Karpas-422 (cell line): ENCODE results near the gene MAN1A1. TPM values are rescaled to one million over a fixed set of nuclear protein-coding genes. Genes with fewer than 3 reads are reported as not detected.

Experiments
- DNase-seq: peaks from one replicate; pipeline ENCODE4 v3.0.0-alpha.2; 2015
- H2AFZ ChIP-seq: fragments of 200-600 bp; sonication (generic); 2 replicates; pipeline ENCODE4 v1.6.1; 2014; ENCODE audit warnings: antibody characterized with exemption, low read length, mixed read lengths
- H3K27ac ChIP-seq: fragments of 200-600 bp; sonication (generic); 2 replicates; pipeline ENCODE4 v1.5.1; 2014; ENCODE audit warnings: mild to moderate bottlenecking, low read length, moderate library complexity
- H3K27me3 ChIP-seq: fragments of 200-600 bp; sonication (generic); 2 replicates; pipeline ENCODE4 v1.6.1; 2014; ENCODE audit warnings: low read length, mixed read lengths
- H3K36me3 ChIP-seq: fragments of 200-600 bp; sonication (generic); 2 replicates; pipeline ENCODE4 v1.6.1; 2014; ENCODE audit warnings: low read length, mixed read lengths; ENCODE audit not compliant: insufficient read depth
- H3K4me1 ChIP-seq: fragments of 200-600 bp; sonication (generic); 2 replicates; pipeline ENCODE4 v1.6.1; 2014; ENCODE audit warnings: mild to moderate bottlenecking, low read length, mixed read lengths
- H3K4me2 ChIP-seq: fragments of 200-600 bp; sonication (generic); 2 replicates; pipeline ENCODE4 v1.6.1; 2014; ENCODE audit warnings: low read length, low read depth, mild to moderate bottlenecking; ENCODE audit not compliant: poor library complexity, severe bottlenecking
- H3K4me3 ChIP-seq: fragments of 200-600 bp; sonication (generic); 2 replicates; pipeline ENCODE4 v1.5.1; 2014; ENCODE audit warnings: mild to moderate bottlenecking, antibody characterized with exemption, low read length, mixed read lengths
- H3K79me2 ChIP-seq: fragments of 200-600 bp; sonication (generic); 2 replicates; pipeline ENCODE4 v1.6.1; 2014; ENCODE audit warnings: mild to moderate bottlenecking, low read length, mixed read lengths
- H3K9ac ChIP-seq: fragments of 200-600 bp; sonication (generic); 2 replicates; pipeline ENCODE4 v1.6.0; 2014; ENCODE audit warnings: low read length
- H3K9me2 ChIP-seq: fragments of 200-600 bp; sonication (generic), shearing (Covaris generic); replicated peaks from 2 replicates; pipeline ENCODE4 v1.6.0; 2014; ENCODE audit warnings: mild to moderate bottlenecking, low read length, moderate library complexity; ENCODE audit not compliant: insufficient read depth
- H3K9me3 ChIP-seq: fragments of 300-700, 200-600 bp; sonication (generic); 2 replicates; pipeline ENCODE4 v1.6.1; 2014; ENCODE audit warnings: low read length, mixed read lengths
- H4K20me1 ChIP-seq: fragments of 200-600 bp; sonication (generic); 2 replicates; pipeline ENCODE4 v1.6.1; 2014; ENCODE audit warnings: mild to moderate bottlenecking, antibody characterized with exemption, low read length, low read depth; ENCODE audit not compliant: insufficient read depth
- total RNA-seq: library from RNA; depleted of rRNA; stranded (reverse); fragments of >200 nt; shearing (Covaris generic); gene quantifications from 2 replicates; pipeline ENCODE4 v1.2.3, GENCODE V29; 2014; ENCODE audit warnings: low replicate concordance

MAN1A1 gene
- total RNA-seq, 1 experiment from 2014 or later, result 0.48 TPM

DNA sequence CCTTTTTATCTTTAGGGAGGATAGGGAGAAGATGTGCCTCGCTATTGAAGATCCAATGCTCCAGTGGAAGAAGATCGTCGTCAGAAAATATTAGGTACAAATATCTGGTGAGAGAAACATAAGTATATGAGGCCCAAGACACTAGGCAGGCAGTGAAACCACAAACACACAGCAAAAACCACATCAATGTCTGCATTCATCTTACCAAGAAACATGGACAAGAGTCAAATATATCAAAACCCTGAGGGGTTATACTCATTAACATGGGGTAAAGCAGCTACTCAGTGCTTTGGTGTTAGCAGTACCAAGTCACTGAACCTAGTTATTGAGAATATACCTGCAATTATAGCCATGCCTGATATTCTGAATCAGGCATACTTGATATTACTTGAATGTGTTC lies 169.7 kb downstream of the MAN1A1 start:
- no peaks in the 10 kb centered on the region for H3K9me2 ChIP-seq
- H3K36me3 ChIP-seq, result no peaks in the 10 kb centered on the region
- H3K9ac ChIP-seq, result no peak overlapping the region
- no peak overlapping the region for H3K27ac ChIP-seq
- H3K4me2 ChIP-seq, result no peak overlapping the region
- H3K79me2 ChIP-seq, result no peaks in the 10 kb centered on the region
- H3K9me3 ChIP-seq, result no peaks in the 10 kb centered on the region
- DNase-seq, result no peak
- no peaks in the 10 kb centered on the region for H3K27me3 ChIP-seq
- H3K4me1 ChIP-seq, result no peaks in the 10 kb centered on the region
- H3K4me3 ChIP-seq, result no peak overlapping the region
- no peaks in the 10 kb centered on the region for H4K20me1 ChIP-seq
- H2AFZ ChIP-seq, result no peak overlapping the region

DNA sequence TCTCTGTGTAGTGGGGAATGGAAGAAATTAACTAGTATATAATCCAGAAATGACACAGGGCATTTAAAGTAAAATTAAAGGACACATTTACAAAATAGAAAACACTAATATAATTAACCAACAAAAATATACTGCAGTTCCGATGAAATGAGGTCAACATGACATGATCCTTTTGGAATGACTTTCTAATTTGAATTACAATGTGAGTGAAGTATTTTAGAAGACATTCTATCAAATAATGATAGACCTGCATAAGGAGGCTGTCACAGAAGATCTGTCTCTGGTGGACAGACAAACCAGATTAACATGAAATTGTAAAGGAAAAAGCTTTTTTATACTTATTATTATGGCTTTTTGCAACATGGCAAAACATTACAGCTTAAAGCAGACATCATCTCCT lies 170.5 kb downstream of the MAN1A1 start:
- H3K4me3 ChIP-seq, result no peak overlapping the region
- no peak overlapping the region for H2AFZ ChIP-seq
- H3K9me2 ChIP-seq, result no peaks in the 10 kb centered on the region
- DNase-seq, result no peak
- no peak overlapping the region for H3K9ac ChIP-seq
- no peaks in the 10 kb centered on the region for H3K27me3 ChIP-seq
- no peaks in the 10 kb centered on the region for H4K20me1 ChIP-seq
- H3K27ac ChIP-seq, result no peak overlapping the region
- H3K4me2 ChIP-seq, result no peak overlapping the region
- no peaks in the 10 kb centered on the region for H3K9me3 ChIP-seq
- H3K36me3 ChIP-seq, result no peaks in the 10 kb centered on the region
- H3K4me1 ChIP-seq, result no peaks in the 10 kb centered on the region
- H3K79me2 ChIP-seq, result no peaks in the 10 kb centered on the region

DNA sequence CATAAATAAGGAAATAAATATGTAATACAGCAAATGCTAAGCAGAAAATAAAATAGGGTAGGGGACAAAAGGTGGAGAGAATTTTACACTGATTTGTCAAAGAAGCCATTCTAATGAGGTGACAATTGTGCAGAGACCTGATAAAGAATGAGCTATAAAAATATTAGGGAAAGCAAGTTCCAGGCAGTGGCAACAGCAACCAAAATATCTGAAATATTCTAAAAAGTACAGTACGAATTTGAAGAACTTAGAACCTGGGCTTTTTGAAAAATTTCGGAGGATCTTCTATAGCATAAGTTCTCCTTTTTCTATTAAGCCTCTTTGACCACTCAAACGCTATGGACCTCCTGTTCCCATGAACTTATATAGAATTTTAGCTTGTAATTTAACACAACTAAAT lies 173.1 kb downstream of the MAN1A1 start:
- Histone ChIP-seq H3K9me2 (no peaks in the 10 kb centered on the region), H4K20me1 (no peaks in the 10 kb centered on the region), H3K4me1 (no peaks in the 10 kb centered on the region), H3K4me2 (no peak overlapping the region), H3K79me2 (no peaks in the 10 kb centered on the region), H3K27ac (no peak overlapping the region), H3K27me3 (no peaks in the 10 kb centered on the region), H3K9me3 (no peaks in the 10 kb centered on the region), H2AFZ (no peak overlapping the region), H3K4me3 (no peak overlapping the region), H3K9ac (no peak overlapping the region), H3K36me3 (no peaks in the 10 kb centered on the region)
- no peak for DNase-seq

DNA sequence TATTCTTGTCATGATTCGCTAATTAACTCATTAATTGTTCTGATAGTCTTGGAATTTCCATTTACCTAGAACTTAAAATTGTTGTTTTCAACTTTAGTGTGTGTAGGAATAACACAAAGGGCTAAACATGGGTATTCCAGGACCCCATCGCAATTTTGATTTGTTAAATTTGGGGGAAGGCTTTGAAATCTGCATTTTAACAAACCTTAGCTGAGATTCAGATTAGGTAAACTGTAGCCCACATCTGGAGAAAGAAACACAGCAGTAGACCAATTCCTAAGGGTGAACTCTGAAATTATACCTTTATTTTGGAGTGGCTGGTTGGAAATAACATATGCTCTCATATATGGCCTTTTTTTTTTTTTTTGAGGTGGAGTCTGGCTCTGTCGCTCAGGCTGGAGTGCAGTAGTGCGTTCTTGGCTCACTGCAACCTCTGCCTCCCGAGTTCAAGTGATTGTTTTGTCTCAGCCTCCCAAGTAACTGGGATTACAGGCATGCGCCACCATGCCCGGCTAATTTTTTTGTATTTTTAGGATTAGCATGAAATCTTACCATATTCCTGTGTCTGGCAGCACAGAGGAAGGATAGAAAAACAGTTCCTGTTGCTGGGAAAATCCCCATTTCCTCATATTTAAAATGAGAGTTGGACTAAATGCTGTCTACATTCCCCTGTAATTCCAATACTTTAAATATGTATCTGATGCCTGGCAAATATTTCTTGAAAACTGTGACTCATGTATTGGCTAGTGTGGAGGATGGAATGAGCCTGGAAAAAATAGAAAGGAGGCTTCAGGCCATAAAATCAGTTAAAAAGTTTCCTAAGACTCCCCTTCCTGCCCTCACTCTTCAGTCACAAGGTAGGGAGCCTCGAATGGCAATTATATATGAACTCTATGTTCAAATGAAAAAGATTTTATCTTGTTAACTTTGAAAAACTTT lies 174.4 kb downstream of the MAN1A1 start:
- H2AFZ ChIP-seq, result no peak overlapping the region
- H3K9ac ChIP-seq, result no peak overlapping the region
- H4K20me1 ChIP-seq, result no peaks in the 10 kb centered on the region
- no peak overlapping the region for H3K27ac ChIP-seq
- no peak overlapping the region for H3K4me3 ChIP-seq
- H3K9me3 ChIP-seq, result no peaks in the 10 kb centered on the region
- H3K79me2 ChIP-seq, result no peaks in the 10 kb centered on the region
- H3K9me2 ChIP-seq, result no peaks in the 10 kb centered on the region
- H3K4me1 ChIP-seq, result no peaks in the 10 kb centered on the region
- H3K4me2 ChIP-seq, result no peak overlapping the region
- H3K27me3 ChIP-seq, result no peaks in the 10 kb centered on the region
- no peaks in the 10 kb centered on the region for H3K36me3 ChIP-seq
- no peak for DNase-seq

DNA sequence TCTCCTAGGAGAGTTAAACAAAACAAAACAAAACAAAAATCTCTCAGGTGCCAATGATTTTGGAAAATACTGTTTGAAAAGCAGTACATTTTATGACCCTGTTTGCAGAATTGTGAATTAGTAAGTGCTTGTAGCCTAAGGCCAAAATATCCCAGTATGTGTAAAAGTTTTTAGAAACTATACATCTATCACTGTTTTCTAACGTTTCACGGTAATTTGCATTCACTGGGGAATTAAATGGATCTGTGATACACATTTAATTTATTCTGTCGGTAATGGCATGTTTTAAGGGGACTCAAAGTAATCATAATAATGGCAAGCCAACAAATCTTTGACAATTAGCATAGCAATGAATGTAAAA lies 175.5 kb downstream of the MAN1A1 start:
- H4K20me1 ChIP-seq, result no peaks in the 10 kb centered on the region
- no peaks in the 10 kb centered on the region for H3K27me3 ChIP-seq
- DNase-seq, result no peak
- H3K9me2 ChIP-seq, result no peaks in the 10 kb centered on the region
- H3K27ac ChIP-seq, result no peak overlapping the region
- H3K9me3 ChIP-seq, result no peaks in the 10 kb centered on the region
- H3K4me3 ChIP-seq, result no peak overlapping the region
- H3K4me2 ChIP-seq, result no peak overlapping the region
- no peaks in the 10 kb centered on the region for H3K36me3 ChIP-seq
- no peaks in the 10 kb centered on the region for H3K79me2 ChIP-seq
- no peaks in the 10 kb centered on the region for H3K4me1 ChIP-seq
- no peak overlapping the region for H3K9ac ChIP-seq
- H2AFZ ChIP-seq, result no peak overlapping the region

DNA sequence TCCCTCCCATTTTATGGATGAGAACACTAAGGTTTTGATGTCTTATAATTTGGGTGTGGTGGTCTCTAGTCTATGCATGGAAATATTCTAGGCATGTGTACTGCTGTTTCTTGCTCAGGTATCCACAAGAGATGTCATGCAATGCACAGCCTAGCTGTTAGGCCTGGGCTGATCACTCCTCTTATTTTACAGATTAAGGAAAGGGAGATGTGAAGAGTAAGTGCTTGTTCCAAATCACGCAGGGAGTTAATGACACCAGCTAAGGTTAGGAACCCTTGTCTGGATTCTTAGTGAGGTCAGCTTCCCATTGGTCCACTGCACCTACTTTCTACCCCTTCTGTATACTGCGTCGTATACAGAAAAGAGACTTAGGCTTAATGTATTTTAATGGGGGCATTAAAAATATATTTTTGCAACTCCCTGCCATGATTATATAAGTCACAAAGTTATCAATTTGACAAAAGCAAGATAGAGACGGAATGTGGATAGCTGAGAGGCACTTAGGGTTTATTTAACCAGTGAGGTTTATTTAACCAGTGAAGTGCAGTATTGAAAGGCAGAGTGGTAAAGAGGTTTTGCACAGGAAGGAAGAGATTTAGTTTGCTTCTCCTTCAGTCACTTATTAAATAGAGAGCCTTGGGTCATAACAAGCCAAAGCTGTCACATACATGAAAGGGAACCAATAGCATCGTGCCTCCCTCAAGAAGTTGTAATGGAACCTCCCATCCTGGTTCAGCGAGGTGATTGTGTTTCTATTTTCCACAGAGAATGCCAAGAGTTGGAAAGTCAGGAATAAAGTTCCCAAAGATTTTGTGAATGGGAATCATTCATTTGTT lies 176.1 kb downstream of the MAN1A1 start:
- H3K4me1 ChIP-seq, result no peaks in the 10 kb centered on the region
- H3K9ac ChIP-seq, result no peak overlapping the region
- no peaks in the 10 kb centered on the region for H3K9me3 ChIP-seq
- H3K36me3 ChIP-seq, result no peaks in the 10 kb centered on the region
- H4K20me1 ChIP-seq, result no peaks in the 10 kb centered on the region
- H3K27ac ChIP-seq, result no peak overlapping the region
- no peak for DNase-seq
- no peak overlapping the region for H3K4me3 ChIP-seq
- H3K79me2 ChIP-seq, result no peaks in the 10 kb centered on the region
- H3K9me2 ChIP-seq, result no peaks in the 10 kb centered on the region
- H3K27me3 ChIP-seq, result no peaks in the 10 kb centered on the region
- no peak overlapping the region for H2AFZ ChIP-seq
- H3K4me2 ChIP-seq, result no peak overlapping the region

DNA sequence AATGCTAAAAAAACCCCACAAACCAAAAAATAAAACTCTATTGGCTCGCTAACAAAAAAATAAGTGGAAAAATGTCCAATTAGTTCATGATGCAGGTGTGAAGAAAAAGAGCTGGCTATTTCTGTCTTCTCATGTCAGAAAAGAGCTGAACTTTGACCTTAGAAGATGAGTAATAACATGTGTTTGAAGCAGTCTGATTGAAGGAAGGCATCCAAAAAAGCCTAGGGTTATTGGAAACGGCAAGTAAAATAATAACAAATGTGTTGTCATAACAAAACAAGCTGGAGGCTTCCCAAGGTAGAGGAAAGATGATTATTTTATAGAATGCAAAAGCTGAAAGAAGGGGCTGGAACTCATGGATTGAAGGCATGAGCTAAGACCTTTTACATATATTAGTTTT lies 176.7 kb downstream of the MAN1A1 start:
- H3K4me1 ChIP-seq, result no peaks in the 10 kb centered on the region
- no peaks in the 10 kb centered on the region for H3K36me3 ChIP-seq
- H4K20me1 ChIP-seq, result no peaks in the 10 kb centered on the region
- no peak overlapping the region for H3K27ac ChIP-seq
- no peak overlapping the region for H2AFZ ChIP-seq
- no peak overlapping the region for H3K4me3 ChIP-seq
- no peaks in the 10 kb centered on the region for H3K9me3 ChIP-seq
- H3K79me2 ChIP-seq, result no peaks in the 10 kb centered on the region
- no peaks in the 10 kb centered on the region for H3K27me3 ChIP-seq
- H3K9ac ChIP-seq, result no peak overlapping the region
- no peaks in the 10 kb centered on the region for H3K9me2 ChIP-seq
- no peak overlapping the region for H3K4me2 ChIP-seq
- DNase-seq, result no peak

DNA sequence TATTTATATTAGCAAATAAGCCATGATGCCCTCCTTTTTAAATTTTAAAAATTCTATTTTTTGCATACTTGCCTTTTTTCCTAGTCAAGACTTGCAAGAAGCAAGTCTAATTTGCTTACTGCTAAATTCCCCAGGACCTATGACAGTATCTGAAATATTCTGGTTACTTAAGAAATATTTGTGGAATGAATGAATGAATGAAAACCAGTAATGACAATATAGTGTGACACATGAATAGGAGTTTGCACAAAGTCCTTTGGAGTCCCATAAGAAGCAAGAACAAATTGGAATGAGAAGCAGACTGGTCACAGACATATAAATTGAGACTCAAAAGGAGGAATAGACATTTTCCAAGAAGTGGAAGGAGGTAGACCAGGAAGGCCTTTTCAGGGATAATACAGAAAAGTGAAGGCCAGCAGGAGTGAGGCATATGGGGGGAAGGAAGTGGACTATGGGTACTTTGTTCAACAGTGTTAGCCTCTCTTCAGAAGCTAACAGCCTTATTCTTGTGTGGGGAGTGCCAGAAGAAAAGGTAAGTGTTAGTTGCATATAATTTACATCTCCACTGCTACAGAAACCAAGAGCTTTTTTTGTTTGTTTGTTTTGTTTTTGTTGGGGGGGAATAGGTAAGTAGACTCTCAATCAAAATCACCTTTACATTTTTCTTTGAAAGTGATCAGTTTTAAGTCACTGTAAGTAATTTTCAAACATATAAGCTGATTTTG lies 177.5 kb downstream of the MAN1A1 start:
- H3K9me3 ChIP-seq, result no peaks in the 10 kb centered on the region
- H3K4me1 ChIP-seq, result no peaks in the 10 kb centered on the region
- H3K4me3 ChIP-seq, result no peak overlapping the region
- no peak overlapping the region for H3K27ac ChIP-seq
- no peaks in the 10 kb centered on the region for H4K20me1 ChIP-seq
- H3K27me3 ChIP-seq, result no peaks in the 10 kb centered on the region
- H3K4me2 ChIP-seq, result no peak overlapping the region
- H3K9ac ChIP-seq, result no peak overlapping the region
- no peak for DNase-seq
- no peak overlapping the region for H2AFZ ChIP-seq
- H3K79me2 ChIP-seq, result no peaks in the 10 kb centered on the region
- H3K9me2 ChIP-seq, result no peaks in the 10 kb centered on the region
- H3K36me3 ChIP-seq, result no peaks in the 10 kb centered on the region
